Thyroid gland (tissue), 4 donors: Measurements from ENCODE around the gene FXYD1.

ENCODE experiments used
- CTCF ChIP-seq, 6 experiments: fragments of 200-600 bp in 3 of 6; fragments of 450-650 bp in 3 of 6; sonication (generic) in 3 of 6; IDR thresholded peaks; one replicate each; pipeline ENCODE4 v1.5.1; 2016 to 2019; ENCODE audit warnings: antibody characterized with exemption in 6 of 6, mild to moderate bottlenecking in 2 of 6, inconsistent platforms in 1 of 6, moderate library complexity in 1 of 6
- POLR2A ChIP-seq, 2 donors: fragments of 450-650 bp; IDR thresholded peaks; one replicate each; pipeline ENCODE4 v1.6.1; 2017; ENCODE audit warnings: antibody characterized with exemption in 2 of 2, mild to moderate bottlenecking in 2 of 2, moderate library complexity in 1 of 2

GRCh38 chr19:35167251-35168119, 28.9 kb downstream of the FXYD1 start:
- TF ChIP-seq CTCF (IDR thresholded peaks at IDR 0.05): no peak
- no peak for TF ChIP-seq POLR2A (IDR thresholded peaks at IDR 0.05)
